ENCODE data around the gene PRELP.
A peak's percentile ranks its signal among the peaks of the same experiment; 100 is the strongest.

PRELP gene

GRCh38 chr1:203478986-203479385 lies 3.4 kb downstream of the PRELP start:
- DNase-seq, result no peak

GRCh38 chr1:203479646-203480045 lies 4.0 kb downstream of the PRELP start:
- DNase-seq, result no peak

- DNase-seq, result no peak
These were observed 4.5 kb downstream of the PRELP start for GRCh38 chr1:203480084-203480483.

- peak; percentile 28 for DNase-seq
These were observed 5.0 kb downstream of the PRELP start for GRCh38 chr1:203480525-203481084.

- no peak for DNase-seq
These were observed 5.6 kb downstream of the PRELP start for GRCh38 chr1:203481196-203481595.

GRCh38 chr1:203486618-203487370 lies 11.2 kb downstream of the PRELP start:
- DNase-seq, result no peak

- DNase-seq, result no peak
These were observed 12.9 kb downstream of the PRELP start for GRCh38 chr1:203488539-203488938.

- no peak for DNase-seq
These were observed 15.0 kb downstream of the PRELP start for GRCh38 chr1:203490607-203491006.

GRCh38 chr1:203491664-203492063 lies 16.1 kb downstream of the PRELP start:
- no peak for DNase-seq

- peak; percentile 84 for DNase-seq
These were observed 16.6 kb downstream of the PRELP start for GRCh38 chr1:203492082-203492747.

GRCh38 chr1:203492748-203493130 lies 17.1 kb downstream of the PRELP start:
- DNase-seq, result peak; percentile 16

- no peak for DNase-seq
These were observed 18.3 kb downstream of the PRELP start, which contains the start of gene OPTC for GRCh38 chr1:203493901-203494300. Gene OPTC (plus strand): TSS chr1:203494153. CDS start chr1:203496006, 1,853 bp downstream.

GRCh38 chr1:203495845-203496244 lies 20.2 kb downstream of the PRELP start:
- DNase-seq, result no peak

- no peak for DNase-seq
These were observed 21.7 kb downstream of the PRELP start for GRCh38 chr1:203497269-203497777.

GRCh38 chr1:203499643-203500278 lies 24.2 kb downstream of the PRELP start:
- DNase-seq, result no peak

GRCh38 chr1:203500279-203500678 lies 24.7 kb downstream of the PRELP start:
- DNase-seq, result no peak

- no peak for DNase-seq
These were observed 28.2 kb downstream of the PRELP start for GRCh38 chr1:203503836-203504235.

GRCh38 chr1:203504400-203505250 lies 29.0 kb downstream of the PRELP start:
- peak; percentile 71 for DNase-seq

GRCh38 chr1:203505526-203506204 lies 30.1 kb downstream of the PRELP start:
- no peak for DNase-seq

- no peak for DNase-seq
These were observed 31.4 kb downstream of the PRELP start for GRCh38 chr1:203506858-203507626.

GRCh38 chr1:203507759-203508158 lies 32.2 kb downstream of the PRELP start:
- DNase-seq, result no peak
